ENCODE data around the gene C14orf180.

DNA sequence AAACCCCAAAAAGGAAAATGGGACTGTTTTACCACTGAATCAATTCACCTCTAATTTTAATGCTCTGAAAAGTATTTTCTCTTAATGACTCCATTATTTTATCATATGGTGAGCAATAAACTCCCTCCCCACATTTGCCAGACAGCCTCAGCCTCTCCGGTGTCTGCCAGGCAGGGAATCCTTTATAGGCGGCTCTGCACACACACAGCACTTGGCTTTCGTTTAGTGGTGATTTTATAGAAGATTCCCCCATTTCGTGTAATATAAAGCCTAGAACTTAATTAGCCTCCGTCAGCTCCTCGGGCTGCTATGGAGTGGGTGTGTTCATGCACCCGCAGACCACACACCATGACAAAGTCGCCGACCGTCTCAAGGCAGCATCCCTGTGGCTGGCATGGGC, 10.1 kb upstream of the C14orf180 start:
- TF ChIP-seq, protein P1, sequence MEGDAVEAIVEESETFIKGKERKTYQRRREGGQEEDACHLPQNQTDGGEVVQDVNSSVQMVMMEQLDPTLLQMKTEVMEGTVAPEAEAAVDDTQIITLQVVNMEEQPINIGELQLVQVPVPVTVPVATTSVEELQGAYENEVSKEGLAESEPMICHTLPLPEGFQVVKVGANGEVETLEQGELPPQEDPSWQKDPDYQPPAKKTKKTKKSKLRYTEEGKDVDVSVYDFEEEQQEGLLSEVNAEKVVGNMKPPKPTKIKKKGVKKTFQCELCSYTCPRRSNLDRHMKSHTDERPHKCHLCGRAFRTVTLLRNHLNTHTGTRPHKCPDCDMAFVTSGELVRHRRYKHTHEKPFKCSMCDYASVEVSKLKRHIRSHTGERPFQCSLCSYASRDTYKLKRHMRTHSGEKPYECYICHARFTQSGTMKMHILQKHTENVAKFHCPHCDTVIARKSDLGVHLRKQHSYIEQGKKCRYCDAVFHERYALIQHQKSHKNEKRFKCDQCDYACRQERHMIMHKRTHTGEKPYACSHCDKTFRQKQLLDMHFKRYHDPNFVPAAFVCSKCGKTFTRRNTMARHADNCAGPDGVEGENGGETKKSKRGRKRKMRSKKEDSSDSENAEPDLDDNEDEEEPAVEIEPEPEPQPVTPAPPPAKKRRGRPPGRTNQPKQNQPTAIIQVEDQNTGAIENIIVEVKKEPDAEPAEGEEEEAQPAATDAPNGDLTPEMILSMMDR (conservative IDR thresholded peaks at IDR 0.05), result no peak
- TF ChIP-seq EZH2 (IDR thresholded peaks at IDR 0.05; ENCODE audit: low read depth), result no peak
